ENCODE data around the gene FBXL20.
"Not testable (repeated sequence)": the region's sequence is repeated elsewhere in the genome, so short reads cannot be mapped to it uniquely, and the experiment has no call there.

The FBXL20 gene

GRCh38 chr17:39401412-39402243 lies at the start of gene FBXL20:
TSS of gene FBXL20 (minus strand) at chr17:39401626. CDS start at chr17:39401402, 224 bp downstream.
- DNase-seq = peak; percentile 89 to 94

- DNase-seq = peak; percentile 87 to 90
Observed at GRCh38 chr17:39450847-39451581, 49.6 kb upstream of the FBXL20 start, which contains the start of gene MED1. TSS of gene MED1 (minus strand) at chr17:39451263. CDS start at chr17:39451062, 201 bp downstream.

GRCh38 chr17:39450051-39450450 lies 48.6 kb upstream of the FBXL20 start:
- no peak for DNase-seq

GRCh38 chr17:39447561-39447960 lies 46.1 kb upstream of the FBXL20 start:
- no peak for DNase-seq

GRCh38 chr17:39443326-39443725 lies 41.9 kb upstream of the FBXL20 start:
- no peak for DNase-seq

GRCh38 chr17:39439868-39440267 lies 38.4 kb upstream of the FBXL20 start:
- DNase-seq = not testable (repeated sequence)

GRCh38 chr17:39429600-39429999 lies 28.2 kb upstream of the FBXL20 start:
- no peak for DNase-seq

GRCh38 chr17:39416141-39416540 lies 14.7 kb upstream of the FBXL20 start:
- no peak for DNase-seq

- DNase-seq = no peak
Observed at GRCh38 chr17:39410279-39410678, 8.9 kb upstream of the FBXL20 start.

- no peak for DNase-seq
Observed at GRCh38 chr17:39408360-39408759, 6.9 kb upstream of the FBXL20 start.

GRCh38 chr17:39406951-39407350 lies 5.5 kb upstream of the FBXL20 start:
- DNase-seq = no peak

GRCh38 chr17:39405436-39405835 lies 4.0 kb upstream of the FBXL20 start:
- DNase-seq = no peak

GRCh38 chr17:39404542-39405378 lies 3.3 kb upstream of the FBXL20 start:
- DNase-seq = peak; percentile 17 to 19

- DNase-seq = no peak
Observed at GRCh38 chr17:39402890-39403605, 1.6 kb upstream of the FBXL20 start.

- peak; percentile 80 for DNase-seq
Observed at GRCh38 chr17:39402244-39402889, 941 bp upstream of the FBXL20 start.

GRCh38 chr17:39400547-39401411 lies 647 bp downstream of the FBXL20 start:
- no peak for DNase-seq

GRCh38 chr17:39399791-39400190 lies 1.6 kb downstream of the FBXL20 start:
- DNase-seq = no peak

- no peak for DNase-seq
Observed at GRCh38 chr17:39393736-39394135, 7.7 kb downstream of the FBXL20 start.

- DNase-seq = no peak
Observed at GRCh38 chr17:39391448-39391847, 10.0 kb downstream of the FBXL20 start.

GRCh38 chr17:39385040-39385439 lies 16.4 kb downstream of the FBXL20 start:
- DNase-seq = no peak

- no peak for DNase-seq
Observed at GRCh38 chr17:39380144-39380543, 21.3 kb downstream of the FBXL20 start.

Measured in activated CD4-positive, alpha-beta T cell treated with anti-CD3 and anti-CD28 coated beads for 4 hours (primary cell).